M059J (cell line): Measurements from ENCODE around the gene EHBP1L1. TPM values are rescaled to one million over a fixed set of nuclear protein-coding genes. Genes with fewer than 3 reads are reported as not detected.

Experiments
- DNase-seq: peaks from one replicate; pipeline ENCODE4 v3.0.0-alpha.2; 2012; ENCODE audit warnings: low read depth
- total RNA-seq: library from RNA; depleted of rRNA; stranded (reverse); fragments of >200 nt; shearing (Covaris generic); gene quantifications from 2 replicates; pipeline ENCODE4 v1.2.3, GENCODE V29; 2014

The EHBP1L1 gene
- total RNA-seq, 1 experiment from 2014 or later, result 9.3 TPM

DNA sequence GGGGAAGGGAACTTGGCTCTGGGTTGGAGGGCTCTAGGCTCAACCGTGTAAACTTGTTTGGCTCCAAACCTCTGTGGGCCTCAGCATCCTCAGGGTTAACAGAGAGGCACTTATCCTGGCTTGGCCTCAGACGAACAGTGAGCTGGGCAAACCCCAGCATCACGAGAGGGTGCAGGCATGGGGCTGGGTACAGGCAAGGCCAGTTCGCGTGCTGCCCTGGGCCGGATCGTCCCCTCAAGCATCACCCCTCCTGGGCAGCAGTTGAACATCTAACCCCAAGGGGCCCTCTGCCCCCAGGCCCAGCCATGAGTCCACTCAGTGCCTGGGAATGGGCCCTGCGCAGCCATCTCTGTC is 1.9 kb downstream of the EHBP1L1 start:
- DNase-seq, result no peak

DNA sequence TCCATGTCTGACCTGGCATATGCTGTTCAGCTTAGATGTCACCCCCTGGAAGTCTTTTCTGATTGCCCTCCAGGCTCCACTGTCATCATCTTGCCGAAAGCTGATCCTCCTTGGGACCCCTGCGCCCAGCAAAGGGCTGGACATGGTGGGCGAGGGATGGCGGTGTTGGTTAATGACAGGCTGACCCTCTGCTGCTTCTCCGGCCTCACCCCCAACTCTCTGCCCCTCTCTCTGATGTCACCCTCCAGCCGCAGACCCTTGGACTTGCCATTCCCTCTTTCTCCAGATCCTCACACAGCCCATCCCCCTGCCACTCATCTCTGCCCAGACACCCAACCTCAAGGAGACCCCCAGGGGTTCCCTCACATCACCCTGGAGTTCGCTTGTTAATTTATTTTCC is 2.3 kb downstream of the EHBP1L1 start:
- DNase-seq, result no peak

DNA sequence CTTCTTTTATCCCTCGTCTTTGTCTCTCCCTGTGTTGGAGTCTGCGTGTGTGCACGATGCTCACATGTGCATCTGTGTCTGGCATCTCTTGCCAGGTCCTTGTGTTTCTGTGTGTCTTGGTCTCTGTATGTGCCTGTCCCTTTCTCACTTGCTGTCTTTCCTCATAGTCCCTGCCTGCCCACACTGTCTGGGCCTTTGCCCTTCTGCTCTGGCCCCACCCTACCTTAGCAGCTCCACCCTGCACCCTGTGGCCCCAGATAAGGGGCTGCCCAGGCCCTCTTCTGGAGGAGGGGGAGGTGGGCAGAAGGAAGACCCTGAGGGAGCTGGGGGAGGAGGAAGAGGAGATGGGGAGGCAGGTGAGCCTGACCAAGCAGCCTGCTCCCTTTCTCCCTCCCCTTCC is 2.8 kb downstream of the EHBP1L1 start:
- no peak for DNase-seq

DNA sequence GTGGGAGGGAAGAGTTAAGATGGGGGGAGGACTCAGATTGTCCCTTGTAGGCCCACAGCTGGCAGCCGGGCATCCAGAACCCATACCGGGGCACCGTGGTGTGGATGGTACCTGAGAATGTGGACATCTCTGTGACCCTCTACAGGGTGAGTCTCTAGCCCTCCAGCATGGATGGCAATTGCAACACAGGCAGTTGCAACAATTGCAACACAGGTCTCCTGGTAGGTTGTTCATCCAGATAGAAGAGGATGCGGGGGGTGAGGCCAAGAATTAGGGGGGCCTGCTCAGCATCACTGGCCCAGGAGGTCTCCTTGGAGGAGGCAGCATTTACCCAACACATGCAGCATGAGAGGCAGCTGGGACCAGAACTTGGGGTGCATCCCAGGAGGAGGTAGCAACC is 3.4 kb downstream of the EHBP1L1 start:
- DNase-seq, result no peak

DNA sequence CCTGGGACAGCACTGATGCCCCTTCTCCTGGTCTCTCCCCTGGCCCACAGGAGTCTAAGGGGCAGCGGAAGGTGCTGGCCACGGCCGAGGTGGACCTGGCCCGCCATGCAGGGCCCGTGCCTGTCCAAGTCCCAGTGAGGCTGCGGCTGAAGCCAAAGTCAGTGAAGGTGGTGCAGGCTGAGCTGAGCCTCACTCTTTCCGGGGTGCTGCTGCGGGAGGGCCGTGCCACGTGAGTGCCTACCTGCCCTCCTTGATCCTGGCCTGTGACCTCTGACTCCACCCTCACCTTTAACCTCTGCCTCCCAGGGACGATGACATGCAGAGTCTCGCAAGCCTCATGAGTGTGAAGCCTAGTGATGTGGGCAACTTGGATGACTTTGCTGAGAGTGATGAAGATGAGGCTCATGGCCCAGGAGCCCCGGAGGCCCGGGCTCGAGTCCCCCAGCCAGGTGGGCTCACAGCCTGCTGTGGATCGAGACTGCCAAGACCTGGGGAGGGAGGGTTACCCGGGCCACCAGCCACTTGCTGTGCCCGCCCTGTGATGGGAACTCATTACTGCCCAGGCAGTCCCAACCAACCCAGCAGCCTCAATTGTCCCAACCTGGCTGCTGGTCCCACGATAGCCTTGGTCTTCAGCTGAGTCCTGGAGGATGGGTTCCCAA is 4.3 kb downstream of the EHBP1L1 start:
- no peak for DNase-seq

DNA sequence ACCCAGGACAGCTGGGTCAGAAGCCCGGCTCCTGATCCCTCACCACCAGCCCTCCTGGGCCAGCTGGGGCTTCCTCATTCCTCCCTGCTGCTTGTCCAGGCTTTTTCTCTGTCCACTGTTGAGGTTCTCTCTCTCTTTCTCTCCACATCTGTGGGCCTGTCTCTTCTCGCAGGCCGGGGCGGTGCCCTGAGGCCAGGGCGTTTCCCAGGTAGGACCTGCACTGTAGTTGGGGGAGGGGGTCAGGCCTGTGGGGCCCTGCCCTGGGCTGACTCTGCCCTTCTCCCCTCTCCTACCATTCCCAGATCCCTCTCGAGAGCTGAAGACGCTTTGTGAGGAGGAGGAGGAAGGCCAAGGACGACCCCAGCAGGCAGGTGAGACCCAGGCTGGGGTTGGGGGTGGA is 4.9 kb downstream of the EHBP1L1 start:
- DNase-seq, result no peak

DNA sequence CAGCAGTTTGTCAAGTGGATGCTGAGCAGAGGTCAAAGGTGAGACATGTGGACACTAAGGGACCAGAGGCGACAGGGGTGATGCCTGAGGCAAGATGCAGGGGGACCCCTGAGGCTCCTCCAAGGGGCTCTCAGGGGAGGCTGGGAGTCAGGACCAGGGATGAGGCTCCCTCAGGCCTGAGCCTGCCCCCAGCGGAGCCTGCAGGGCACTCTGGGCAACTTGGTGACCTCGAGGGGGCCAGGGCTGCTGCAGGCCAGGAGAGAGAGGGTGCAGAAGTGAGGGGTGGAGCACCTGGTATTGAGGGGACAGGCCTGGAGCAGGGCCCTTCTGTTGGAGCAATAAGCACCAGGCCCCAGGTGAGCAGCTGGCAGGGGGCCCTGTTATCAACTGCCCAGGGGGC is 6.1 kb downstream of the EHBP1L1 start:
- no peak for DNase-seq

DNA sequence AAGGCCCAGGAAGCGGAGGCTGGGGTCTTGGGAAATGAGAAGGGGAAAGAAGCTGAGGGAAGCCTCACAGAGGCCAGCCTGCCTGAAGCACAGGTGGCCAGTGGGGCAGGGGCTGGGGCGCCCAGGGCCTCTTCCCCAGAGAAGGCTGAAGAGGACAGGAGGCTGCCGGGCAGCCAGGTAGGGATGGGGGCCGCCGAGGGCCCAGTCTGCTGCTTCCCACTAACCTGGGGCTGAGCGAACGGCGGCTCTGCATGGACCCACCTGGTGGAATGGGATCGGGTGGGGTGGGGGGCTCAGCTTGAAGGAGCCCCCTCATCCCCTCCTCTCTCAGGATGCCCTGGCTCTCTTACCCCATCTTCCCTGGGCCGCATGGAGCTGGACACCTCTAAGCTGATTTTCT is 7.7 kb downstream of the EHBP1L1 start:
- no peak for DNase-seq

DNA sequence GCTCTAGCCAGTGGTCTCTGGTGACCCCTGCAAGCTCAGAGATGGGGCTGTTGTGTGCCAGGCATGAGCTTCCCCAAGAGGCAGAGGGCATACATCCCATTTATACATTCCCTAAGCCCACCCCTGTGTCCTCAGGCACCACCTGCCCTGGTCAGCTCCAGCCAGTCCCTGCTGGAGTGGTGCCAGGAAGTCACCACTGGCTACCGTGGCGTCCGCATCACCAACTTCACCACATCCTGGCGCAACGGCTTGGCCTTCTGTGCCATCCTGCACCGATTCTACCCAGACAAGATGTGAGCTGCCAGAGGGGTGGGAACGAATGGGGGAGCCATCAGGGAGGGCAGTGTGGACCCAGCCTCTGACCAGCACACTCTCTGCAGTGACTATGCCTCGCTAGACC is 8.3 kb downstream of the EHBP1L1 start:
- DNase-seq, result no peak

DNA sequence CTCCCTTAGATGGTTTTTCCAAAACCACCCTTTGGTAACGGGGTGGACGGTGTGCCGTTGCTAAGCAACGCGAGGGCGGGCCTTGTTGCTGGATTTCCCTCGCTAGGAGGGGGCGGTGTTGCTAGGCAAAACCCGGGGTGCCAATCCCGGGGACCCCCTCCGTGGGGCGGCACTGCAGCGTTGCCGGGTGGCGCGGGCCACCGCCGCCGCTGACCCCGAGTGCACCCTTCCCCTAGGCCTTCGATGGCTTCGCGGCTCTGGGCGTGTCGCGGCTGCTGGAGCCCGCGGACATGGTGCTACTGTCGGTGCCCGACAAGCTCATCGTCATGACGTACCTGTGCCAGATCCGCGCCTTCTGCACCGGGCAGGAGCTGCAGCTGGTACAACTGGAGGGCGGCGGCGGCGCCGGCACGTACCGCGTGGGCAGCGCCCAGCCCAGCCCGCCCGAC is 8.9 kb downstream of the EHBP1L1 start:
- DNase-seq, result no peak

DNA sequence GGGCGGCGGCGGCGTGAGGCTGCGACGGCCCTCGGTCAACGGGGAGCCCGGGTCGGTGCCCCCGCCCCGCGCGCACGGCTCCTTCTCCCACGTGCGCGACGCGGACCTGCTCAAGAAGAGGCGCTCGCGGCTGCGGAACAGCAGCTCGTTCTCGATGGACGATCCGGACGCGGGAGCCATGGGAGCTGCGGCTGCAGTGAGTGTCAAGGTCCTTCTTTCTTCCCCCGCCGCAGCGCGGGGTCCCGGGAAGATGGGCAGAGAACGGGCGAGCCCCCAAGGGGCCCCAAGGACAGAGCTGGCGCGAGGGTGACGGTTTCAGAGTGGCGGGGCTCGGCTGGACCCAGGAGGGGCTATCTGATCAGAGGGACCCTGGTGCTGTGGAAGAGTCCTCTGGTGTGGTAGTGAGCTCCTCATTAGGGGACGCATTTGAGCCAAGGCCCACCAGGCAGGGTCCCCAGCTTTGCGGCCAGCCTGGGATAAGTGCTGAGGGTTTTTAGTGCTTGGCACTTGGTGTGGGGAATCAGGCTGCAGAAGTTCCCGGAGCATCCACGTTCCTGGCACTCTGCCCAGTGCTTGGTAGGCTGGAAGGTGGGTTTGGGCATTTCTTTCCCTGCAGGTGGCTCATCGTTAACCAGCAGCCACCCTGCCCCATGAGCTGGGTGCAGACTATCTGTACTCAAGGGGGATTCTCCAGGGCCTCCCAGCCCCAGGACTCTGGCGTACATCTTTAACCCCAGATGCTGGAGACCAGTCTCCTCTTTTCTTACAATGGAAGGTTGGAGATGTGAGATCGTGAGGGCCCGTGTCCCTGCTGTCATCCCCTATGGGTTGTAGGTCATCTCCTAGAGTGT is 9.8 kb downstream of the EHBP1L1 start:
- DNase-seq, result no peak

DNA sequence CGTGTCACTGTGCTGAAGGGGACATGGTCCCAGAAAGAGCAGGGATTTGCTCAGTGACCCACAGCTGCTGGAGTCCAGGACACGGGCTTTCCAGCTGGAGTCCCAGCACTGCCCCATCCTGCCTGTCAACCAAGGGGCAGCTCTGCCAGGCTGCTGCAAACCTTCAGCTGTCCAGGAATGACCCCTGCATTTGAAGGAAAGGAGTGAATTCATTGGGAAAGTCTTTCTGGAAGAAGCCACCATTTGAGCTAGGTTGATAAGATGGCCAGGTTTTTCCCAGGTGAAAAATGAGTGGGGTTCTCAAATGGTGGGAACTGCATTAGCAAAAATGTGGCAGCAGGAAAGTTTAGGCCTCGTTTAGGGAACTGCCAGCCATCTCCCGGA is 10.4 kb downstream of the EHBP1L1 start:
- no peak for DNase-seq

DNA sequence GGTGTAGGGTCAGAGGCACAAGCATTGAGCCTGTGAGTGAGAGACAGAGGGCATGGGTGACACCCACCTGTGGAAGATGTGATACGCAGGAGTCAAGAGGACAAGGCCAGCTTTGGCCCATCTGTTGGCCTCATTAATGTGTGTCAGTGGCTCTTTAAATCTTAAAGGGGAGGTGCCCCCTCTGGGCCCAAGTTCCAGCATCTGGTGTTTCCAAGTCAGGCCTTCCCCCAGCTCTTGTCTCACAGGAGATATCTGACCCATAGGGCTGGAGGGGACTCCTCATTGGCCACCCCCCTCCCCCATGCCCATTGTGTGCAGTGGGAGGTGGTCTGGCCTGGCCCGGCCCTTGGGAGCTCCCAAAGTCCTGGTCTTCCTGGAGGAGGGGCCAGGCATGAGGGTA is 10.8 kb downstream of the EHBP1L1 start:
- DNase-seq, result no peak

DNA sequence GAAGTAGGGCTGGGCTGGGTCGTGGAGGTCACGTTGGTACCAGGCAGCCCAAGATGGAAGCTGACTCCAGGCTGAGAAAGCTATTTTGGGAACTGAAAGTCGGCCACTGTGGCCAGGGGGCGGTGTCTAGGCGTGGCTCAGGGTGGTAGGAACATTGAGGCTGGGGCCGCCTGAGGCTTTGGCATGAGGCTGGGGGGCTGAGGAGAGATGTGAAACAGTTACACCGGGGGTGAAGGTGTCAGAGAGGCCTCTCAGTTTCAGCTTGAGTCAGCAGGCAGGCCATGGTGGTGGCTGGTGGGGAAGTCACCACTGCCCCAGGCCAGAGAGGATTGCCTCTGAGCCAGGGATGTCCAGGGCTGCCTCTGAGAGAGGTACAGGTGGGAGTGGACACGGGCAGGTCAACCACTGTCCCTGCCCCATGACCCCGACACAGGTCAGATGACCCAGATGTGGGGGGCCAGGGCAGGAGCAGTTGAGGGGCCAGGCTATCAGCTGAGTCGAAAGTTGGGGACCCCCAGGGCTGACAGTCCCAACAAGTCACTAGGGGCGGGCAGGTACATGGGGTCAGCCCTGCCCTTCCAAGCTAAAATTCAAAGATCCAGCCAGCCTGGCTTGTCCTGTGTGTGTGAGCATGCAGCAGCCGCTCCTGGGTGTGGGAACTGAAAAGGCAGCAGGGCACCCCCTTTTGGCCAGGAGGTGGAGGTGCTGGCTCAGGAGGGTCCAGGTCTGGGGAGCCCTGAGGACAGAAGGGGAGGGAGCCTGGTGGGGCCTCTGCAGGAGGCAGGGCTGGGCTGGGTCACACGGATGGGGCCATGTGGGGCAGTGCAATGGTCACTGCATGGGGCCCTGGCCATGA is 12.6 kb downstream of the EHBP1L1 start:
- DNase-seq, result peak; percentile 51

DNA sequence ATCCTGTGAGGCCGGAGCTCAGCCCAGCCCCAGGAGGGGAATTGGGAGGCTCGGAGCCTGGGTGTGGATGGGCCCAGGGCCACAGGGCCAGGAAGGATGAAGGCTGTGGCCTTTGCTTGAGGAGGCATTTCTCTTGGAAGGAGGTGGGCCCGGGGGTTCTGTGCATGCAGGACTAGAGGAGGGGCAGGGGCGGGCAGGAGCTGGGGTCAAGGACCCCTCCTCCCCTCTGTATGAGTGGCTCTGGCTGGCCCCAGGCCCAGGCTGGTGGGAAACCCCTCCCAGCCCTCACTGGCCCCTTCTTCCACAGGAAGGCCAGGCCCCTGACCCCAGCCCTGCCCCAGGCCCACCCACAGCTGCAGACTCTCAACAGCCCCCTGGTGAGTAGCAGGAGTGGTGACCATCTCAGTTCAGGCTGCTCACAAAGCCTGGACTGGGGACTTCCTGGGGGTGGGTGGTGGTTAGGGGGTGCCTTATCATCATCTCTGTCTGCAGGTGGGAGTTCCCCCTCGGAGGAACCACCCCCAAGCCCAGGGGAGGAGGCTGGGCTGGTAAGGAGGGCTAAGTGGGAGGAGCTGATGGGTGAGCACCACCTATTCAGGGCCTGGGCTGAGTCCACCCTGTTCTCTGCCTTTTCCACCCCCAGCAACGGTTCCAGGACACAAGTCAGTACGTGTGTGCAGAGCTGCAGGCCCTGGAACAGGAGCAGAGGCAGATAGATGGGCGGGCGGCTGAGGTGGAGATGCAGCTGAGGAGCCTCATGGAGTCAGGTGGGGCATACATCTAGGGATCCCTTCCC is 13.8 kb downstream of the EHBP1L1 start:
- no peak for DNase-seq

DNA sequence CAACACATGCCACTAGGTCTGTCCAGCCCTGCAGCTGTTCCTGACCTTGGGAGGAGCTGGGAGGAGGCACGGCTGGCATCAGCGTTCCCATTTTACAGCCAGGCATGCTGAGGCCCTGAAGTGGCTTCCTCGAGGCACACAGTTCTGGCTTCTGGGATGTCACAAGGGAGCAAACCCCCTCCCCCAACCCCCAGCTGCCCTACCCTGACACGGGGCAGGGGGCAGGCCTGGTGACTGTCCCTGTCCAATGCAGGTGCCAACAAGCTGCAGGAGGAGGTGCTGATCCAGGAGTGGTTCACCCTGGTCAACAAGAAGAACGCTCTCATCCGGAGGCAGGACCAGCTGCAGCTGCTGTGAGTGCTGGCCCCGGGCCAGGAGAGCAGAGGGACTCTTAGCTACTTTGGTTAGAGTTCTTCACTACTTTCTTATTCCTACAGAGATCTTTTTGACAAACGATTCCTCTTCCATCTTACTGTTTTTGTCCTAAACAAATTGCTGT is 14.4 kb downstream of the EHBP1L1 start:
- DNase-seq, result no peak

DNA sequence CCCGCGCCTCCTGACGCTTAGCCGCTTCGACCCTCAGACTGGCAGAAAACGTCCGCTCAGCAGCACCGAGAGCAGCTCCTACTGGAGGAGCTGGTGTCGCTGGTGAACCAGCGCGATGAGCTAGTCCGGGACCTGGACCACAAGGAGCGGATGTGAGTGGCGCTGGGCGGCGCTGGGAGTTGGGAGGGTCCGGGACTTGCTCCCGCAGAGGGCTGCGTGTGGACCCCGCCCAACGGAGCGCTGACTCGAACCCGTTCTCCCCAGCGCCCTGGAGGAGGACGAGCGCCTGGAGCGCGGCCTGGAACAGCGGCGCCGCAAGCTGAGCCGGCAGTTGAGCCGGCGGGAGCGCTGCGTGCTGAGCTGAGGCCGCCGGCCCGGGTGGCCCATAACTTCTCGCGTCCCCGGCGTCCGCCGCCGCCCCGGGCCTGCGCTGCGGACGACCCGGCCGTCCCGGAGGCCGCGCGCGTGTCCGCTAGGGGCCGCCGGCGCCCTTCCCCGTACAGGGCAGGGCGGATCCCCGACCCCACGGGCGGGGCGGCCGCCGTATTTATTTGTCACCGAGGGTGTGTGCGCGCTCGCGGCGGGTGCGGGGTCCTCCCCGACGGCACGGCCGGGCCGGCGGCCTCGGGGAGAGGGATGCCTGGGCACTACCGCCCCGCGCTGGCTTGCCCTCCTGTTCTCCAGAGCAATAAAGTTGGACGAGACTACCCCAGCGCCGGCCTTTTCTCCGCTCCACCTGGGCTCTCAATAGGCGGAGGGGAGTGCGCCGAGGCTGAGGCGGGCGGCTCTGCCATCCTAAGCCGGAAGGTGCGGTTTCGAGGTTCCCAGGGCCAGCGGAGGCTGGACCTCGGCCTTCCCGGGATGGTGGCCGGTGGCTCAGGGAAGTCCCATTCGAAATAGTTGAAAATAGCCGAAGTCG is 16.3 kb downstream of the EHBP1L1 start:
- DNase-seq, result no peak

DNA sequence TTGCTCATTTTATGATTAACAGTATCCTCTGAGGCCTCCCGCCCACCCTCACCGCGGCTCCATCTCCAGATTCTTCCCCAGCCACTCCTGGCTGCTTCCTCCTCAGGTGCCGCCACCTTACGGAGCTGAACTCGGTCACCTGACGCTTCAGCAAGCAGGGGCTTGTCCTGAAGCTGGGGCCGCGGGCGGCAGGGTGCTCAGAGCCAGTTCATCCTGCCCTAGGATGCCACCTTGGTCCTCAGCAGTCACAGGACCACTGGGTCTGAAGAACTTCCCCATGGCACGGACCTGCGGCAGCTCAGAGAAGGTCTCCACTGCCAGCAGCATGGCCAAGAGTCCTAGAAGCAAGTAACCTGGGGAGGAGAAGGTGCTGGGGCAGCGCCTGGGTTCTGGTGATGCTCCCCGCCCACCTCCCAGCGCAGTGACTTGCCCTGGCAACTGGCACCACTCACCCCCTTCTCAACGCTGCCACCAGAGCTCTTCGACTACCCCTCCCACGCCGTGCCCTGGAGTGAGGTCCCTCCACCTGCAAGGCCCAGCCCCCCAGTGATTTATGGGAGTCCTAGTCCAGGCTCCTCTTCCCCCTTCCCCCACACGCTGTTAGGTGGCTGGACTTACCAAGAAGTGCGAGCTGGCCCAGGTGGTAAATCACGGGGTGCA is 17.1 kb downstream of the EHBP1L1 start:
- no peak for DNase-seq

DNA sequence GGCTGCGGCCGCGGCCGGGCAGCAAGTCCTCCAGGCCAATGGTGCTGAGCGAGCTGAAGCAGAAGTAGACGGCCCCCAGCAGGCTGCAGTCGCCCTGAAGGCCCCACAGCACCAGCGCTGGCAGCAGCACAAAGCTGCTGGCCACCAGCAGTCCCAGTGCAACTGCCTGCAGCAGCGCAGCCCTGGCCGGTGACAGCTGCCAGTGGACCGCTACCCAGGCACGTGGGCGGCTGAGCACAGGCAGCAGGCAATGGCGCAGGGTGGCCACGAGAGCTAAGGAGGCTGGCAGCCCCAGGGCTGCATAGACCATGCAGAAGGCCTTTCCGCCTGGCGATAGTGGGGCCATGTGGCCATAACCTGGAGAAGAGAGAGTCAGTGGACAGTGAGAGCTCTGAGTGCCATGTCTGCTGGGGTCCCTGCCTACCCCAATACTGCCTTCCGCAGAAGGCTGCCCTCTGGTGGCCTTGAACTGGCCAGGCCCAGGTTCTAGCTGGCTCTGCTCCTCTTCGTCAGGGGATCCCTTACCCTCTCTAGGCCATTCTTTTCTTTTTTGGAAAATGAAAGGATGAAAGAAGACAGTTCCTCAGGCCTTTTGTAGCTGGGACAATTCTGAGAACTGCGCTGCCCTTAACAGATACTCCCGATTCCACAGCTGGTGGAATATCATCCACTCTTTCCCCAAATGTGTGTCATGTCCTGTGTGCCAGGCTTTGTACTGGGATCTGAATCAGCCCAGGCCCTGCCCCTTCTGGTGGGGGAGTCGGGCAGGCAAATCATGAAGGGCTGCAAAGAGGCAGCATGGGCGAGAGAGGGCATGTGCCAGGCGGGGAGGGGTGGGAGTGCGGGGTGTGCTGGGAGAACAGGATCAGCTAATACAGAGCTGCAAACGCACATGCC is 17.9 kb downstream of the EHBP1L1 start:
- DNase-seq, result no peak
